ENCODE data around the gene PRB2. TPM values are rescaled to one million over a fixed set of nuclear protein-coding genes. Genes with fewer than 3 reads are reported as not detected.

Gene PRB2
- total RNA-seq, 1 experiment from 2014 or later = not detected

Other genes with a start within 250 kb of the PRB2 start
- gene SMIM10L1, start 224.4 kb downstream of the PRB2 start, total RNA-seq (2014; rRNA removed; shearing (Covaris generic)) = 9.8 and 10.9 TPM in 2 replicates
- not detected in 2 replicates for gene TAS2R42, start 208.6 kb downstream of the PRB2 start, total RNA-seq (2014; rRNA removed; shearing (Covaris generic))
- not detected in 2 replicates for gene PRB3, start 125.9 kb downstream of the PRB2 start, total RNA-seq (2014; rRNA removed; shearing (Covaris generic))
- gene PRB4, start 85.1 kb downstream of the PRB2 start, total RNA-seq (2014; rRNA removed; shearing (Covaris generic)) = not detected in 2 replicates